CD14-positive monocyte (primary cell): ENCODE data around the gene WDR81. TPM values are rescaled to one million over a fixed set of nuclear protein-coding genes. Genes with fewer than 3 reads are reported as not detected.

ENCODE experiments used
- DNase-seq, 3 donors: peaks; one replicate each; pipeline ENCODE4 v3.0.0-alpha.2; 2011 to 2022
- H2AFZ ChIP-seq: 2 replicates; pipeline ENCODE4 v1.6.0; 2012; ENCODE audit warnings: mild to moderate bottlenecking, low read depth, low read length, inconsistent platforms; ENCODE audit not compliant: insufficient read depth, poor library complexity, severe bottlenecking
- H3K27ac ChIP-seq, 2 donors: 1 replicate in 1 of 2; 2 replicates in 1 of 2; pipeline ENCODE4 v1.5.1; 2012 to 2013; ENCODE audit warnings: low read length in 2 of 2, control low read depth in 1 of 2, inconsistent platforms in 1 of 2, low read depth in 1 of 2, mild to moderate bottlenecking in 1 of 2
- H3K27me3 ChIP-seq, 2 donors: one replicate each; pipeline versions ENCODE4 v1.6.0 to v1.6.1; 2011 to 2013; ENCODE audit warnings: low read length in 2 of 2; ENCODE audit not compliant: control insufficient read depth in 2 of 2, insufficient read depth in 2 of 2
- H3K36me3 ChIP-seq, 2 donors: replicated peaks in 1 of 2; 1 replicate in 1 of 2; 2 replicates in 1 of 2; pipeline versions ENCODE4 v1.5.1 to v1.6.1; 2012 to 2013; ENCODE audit warnings: low read length in 2 of 2, control low read depth in 1 of 2, inconsistent platforms in 1 of 2, mild to moderate bottlenecking in 1 of 2; ENCODE audit not compliant: insufficient read depth in 2 of 2, control insufficient read depth in 1 of 2
- H3K4me1 ChIP-seq, 2 donors: 1 replicate in 1 of 2; 2 replicates in 1 of 2; pipeline versions ENCODE4 v1.5.1 to v1.6.1; 2012 to 2013; ENCODE audit warnings: low read length in 2 of 2, control low read depth in 1 of 2, inconsistent platforms in 1 of 2, mild to moderate bottlenecking in 1 of 2, moderate library complexity in 1 of 2; ENCODE audit not compliant: insufficient read depth in 2 of 2, control insufficient read depth in 1 of 2
- H3K4me2 ChIP-seq: replicated peaks from 2 replicates; pipeline ENCODE3; 2012; ENCODE audit warnings: low read length, moderate library complexity, mild to moderate bottlenecking; ENCODE audit not compliant: poor library complexity, severe bottlenecking; ENCODE audit errors: extremely low read depth
- H3K4me3 ChIP-seq, 3 experiments: fragments of 200-600 bp in 1 of 3; sonication (generic) in 1 of 3; replicated peaks in 1 of 3; 1 replicate in 2 of 3; 2 replicates in 1 of 3; pipeline ENCODE4 v1.5.1; 2011 to 2013; ENCODE audit warnings: low read length in 3 of 3, mild to moderate bottlenecking in 3 of 3, control low read depth in 2 of 3, low read depth in 2 of 3, inconsistent platforms in 1 of 3, moderate library complexity in 1 of 3
- H3K79me2 ChIP-seq: 2 replicates; pipeline ENCODE4 v1.6.0; 2012; ENCODE audit warnings: mild to moderate bottlenecking, control low read depth, inconsistent platforms, low read length, moderate library complexity; ENCODE audit not compliant: insufficient read depth
- H3K9ac ChIP-seq: 2 replicates; pipeline ENCODE4 v1.6.0; 2017; ENCODE audit warnings: low read length, mild to moderate bottlenecking; ENCODE audit not compliant: insufficient read depth, poor library complexity, severe bottlenecking
- H3K9me3 ChIP-seq, 2 donors: replicated peaks in 1 of 2; 1 replicate in 1 of 2; 2 replicates in 1 of 2; pipeline versions ENCODE4 v1.5.1 to v1.6.1; 2012 to 2013; ENCODE audit warnings: low read length in 2 of 2, control low read depth in 1 of 2; ENCODE audit not compliant: control insufficient read depth in 1 of 2, insufficient read depth in 1 of 2
- H4K20me1 ChIP-seq: 2 replicates; pipeline ENCODE4 v1.6.0; 2012; ENCODE audit warnings: mild to moderate bottlenecking, low read length, control low read depth, moderate library complexity; ENCODE audit not compliant: insufficient read depth
- H3K27ac Mint-ChIP-seq, 7 donors: one replicate each; pipeline ENCODE4 v1.8.0; 2020; ENCODE audit warnings: mild to moderate bottlenecking in 7 of 7, mixed read lengths in 7 of 7, moderate library complexity in 6 of 7, inconsistent platforms in 2 of 7
- H3K27me3 Mint-ChIP-seq, 3 donors: one replicate each; pipeline ENCODE4 v1.8.0; 2021 to 2022; ENCODE audit warnings: low read depth in 3 of 3, mild to moderate bottlenecking in 3 of 3, mixed read lengths in 3 of 3, moderate library complexity in 3 of 3, inconsistent platforms in 1 of 3
- H3K36me3 Mint-ChIP-seq, 2 donors: one replicate each; pipeline ENCODE4 v1.8.0; 2020; ENCODE audit warnings: mixed read lengths in 2 of 2, inconsistent platforms in 1 of 2, mild to moderate bottlenecking in 1 of 2
- H3K4me1 Mint-ChIP-seq: one replicate; pipeline ENCODE4 v1.8.0; 2020; ENCODE audit warnings: mild to moderate bottlenecking, mixed read lengths
- H3K4me3 Mint-ChIP-seq, 2 donors: one replicate each; pipeline ENCODE4 v1.8.0; 2020; ENCODE audit warnings: mild to moderate bottlenecking in 2 of 2, mixed read lengths in 2 of 2, moderate library complexity in 1 of 2
- H3K9me3 Mint-ChIP-seq, 7 donors: one replicate each; pipeline ENCODE4 v1.8.0; 2020 to 2022; ENCODE audit warnings: mixed read lengths in 7 of 7, mild to moderate bottlenecking in 6 of 7, moderate library complexity in 6 of 7, inconsistent platforms in 2 of 7
- WGBS: methylation state at CpG from one replicate; pipeline ENCODE4 v1.1.5; 2013; ENCODE audit warnings: missing lambda C conversion rate; ENCODE audit not compliant: insufficient coverage; 5-methylcytosine and 5-hydroxymethylcytosine counted together
- intact Hi-C, 2 donors: fragments of 100-400 bp; cut with micrococcal nuclease; formaldehyde crosslinking; loops; one replicate each; pipeline versions ENCODE4 v1.15.0 to v1.15.1; 2023
- polyA plus RNA-seq, 3 donors: library from polyadenylated mRNA; depleted of rRNA in 1 of 3; unstranded in 2 of 3; stranded (reverse) in 1 of 3; fragments of 300-500 nt in 2 of 3; fragments of >200 nt in 1 of 3; fragmentation: Illumina TruSeq in 2 of 3; gene quantifications; 1 replicate in 2 of 3; 2 replicates in 1 of 3; pipeline ENCODE4 v1.2.3, GENCODE V29; 2012 to 2021
- TF ChIP-seq, protein P1 (sequence below): fragments of 200-600 bp; IDR thresholded peaks from one replicate; pipeline ENCODE4 v1.8.0; 2022; ENCODE audit warnings: antibody characterized with exemption, mild to moderate bottlenecking

Gene WDR81
- polyA plus RNA-seq, 3 donors: 6.2 to 45.4 (median 8.8) TPM

DNA sequence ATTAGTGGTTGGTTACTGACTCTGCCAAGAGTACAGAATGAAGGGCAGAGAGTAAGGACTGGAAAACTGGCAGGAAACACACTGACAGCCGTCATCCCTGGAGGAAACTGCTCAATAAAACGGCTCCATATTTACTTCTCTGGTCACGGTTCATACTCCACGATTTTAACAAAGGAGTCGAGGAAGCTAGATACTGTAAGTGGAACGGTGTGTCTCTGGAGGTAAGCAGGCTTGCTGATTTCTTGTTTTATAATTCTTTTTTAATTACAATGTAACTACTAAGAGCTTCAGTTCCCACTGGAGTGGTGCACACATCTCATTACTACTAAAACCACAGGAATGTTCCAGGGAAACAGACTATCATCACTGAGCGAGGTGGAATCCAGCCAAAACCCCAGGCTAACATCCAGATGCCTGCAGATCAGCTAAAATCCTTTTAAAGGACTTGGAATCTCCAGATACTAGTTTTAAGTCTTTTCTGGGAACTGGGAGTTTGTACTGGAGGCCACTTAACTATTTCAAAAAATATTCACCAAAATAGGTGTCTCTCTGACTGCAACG is 55.1 kb downstream of the WDR81 start:
- Mint-ChIP-seq H3K36me3 (peaks cover 43 to 57% of the 10 kb centered on the region in 2 donors), H3K9me3 (no peaks in the 10 kb centered on the region), H3K27ac (no peak overlapping the region), H3K4me3 (no peak overlapping the region), H3K27me3 (peaks cover 0 to 3% (median 1%) of the 10 kb centered on the region in 3 donors), H3K4me1 (peaks cover 28% of the 10 kb centered on the region)
- H3K9ac ChIP-seq: no peak overlapping the region
- no peaks in the 10 kb centered on the region for H4K20me1 ChIP-seq
- H3K27ac ChIP-seq: no peak overlapping the region
- H2AFZ ChIP-seq: no peak overlapping the region
- peaks cover 19 to 41% of the 10 kb centered on the region in 2 donors for H3K36me3 ChIP-seq
- TF ChIP-seq, protein P1, sequence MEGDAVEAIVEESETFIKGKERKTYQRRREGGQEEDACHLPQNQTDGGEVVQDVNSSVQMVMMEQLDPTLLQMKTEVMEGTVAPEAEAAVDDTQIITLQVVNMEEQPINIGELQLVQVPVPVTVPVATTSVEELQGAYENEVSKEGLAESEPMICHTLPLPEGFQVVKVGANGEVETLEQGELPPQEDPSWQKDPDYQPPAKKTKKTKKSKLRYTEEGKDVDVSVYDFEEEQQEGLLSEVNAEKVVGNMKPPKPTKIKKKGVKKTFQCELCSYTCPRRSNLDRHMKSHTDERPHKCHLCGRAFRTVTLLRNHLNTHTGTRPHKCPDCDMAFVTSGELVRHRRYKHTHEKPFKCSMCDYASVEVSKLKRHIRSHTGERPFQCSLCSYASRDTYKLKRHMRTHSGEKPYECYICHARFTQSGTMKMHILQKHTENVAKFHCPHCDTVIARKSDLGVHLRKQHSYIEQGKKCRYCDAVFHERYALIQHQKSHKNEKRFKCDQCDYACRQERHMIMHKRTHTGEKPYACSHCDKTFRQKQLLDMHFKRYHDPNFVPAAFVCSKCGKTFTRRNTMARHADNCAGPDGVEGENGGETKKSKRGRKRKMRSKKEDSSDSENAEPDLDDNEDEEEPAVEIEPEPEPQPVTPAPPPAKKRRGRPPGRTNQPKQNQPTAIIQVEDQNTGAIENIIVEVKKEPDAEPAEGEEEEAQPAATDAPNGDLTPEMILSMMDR: no peak
- peaks cover 27 to 29% of the 10 kb centered on the region in 2 donors for H3K4me1 ChIP-seq
- WGBS: no CpG with 5 or more reads among the region's 8 CpGs
- no peaks in the 10 kb centered on the region for H3K79me2 ChIP-seq
- no peaks in the 10 kb centered on the region for H3K27me3 ChIP-seq
- intact Hi-C loops: loop anchor here (5.0 to 10.0 kb wide), 3 partner anchors 62 to 107 kb away; no protein-coding TSS in a partner anchor
- H3K4me3 ChIP-seq: no peak overlapping the region
- H3K4me2 ChIP-seq: no peak overlapping the region
- no peaks in the 10 kb centered on the region for H3K9me3 ChIP-seq
- DNase-seq: no peak

DNA sequence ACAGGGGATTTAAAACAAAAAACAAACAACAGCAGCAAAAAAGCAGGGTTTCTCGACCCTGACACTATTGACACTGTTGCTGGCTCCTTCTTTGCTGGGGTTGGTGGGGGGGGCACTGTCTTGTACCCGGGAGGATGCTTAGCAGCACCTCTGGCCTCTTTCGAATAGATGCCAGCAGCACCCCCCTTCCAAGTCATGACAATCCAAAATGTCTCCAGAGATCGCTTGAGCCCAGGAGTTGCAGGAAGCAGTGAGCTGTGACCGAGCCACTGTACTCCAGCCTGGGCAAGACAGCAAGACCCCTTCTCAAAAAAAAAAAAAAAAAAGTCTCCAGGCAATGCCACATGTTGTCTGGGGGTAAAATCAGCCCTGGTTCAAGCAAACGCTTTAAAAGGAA is 57.7 kb downstream of the WDR81 start:
- peak overlapping the region; percentile 97 to 99 (median 98) for H3K27ac Mint-ChIP-seq
- H3K36me3 Mint-ChIP-seq: peaks cover 43 to 56% of the 10 kb centered on the region in 2 donors
- TF ChIP-seq, protein P1: no peak
- intact Hi-C loops: loop anchor here (2.0 to 10.0 kb wide), 5 partner anchors 57 to 110 kb away; partner anchors contain the start of gene WDR81 (in 1 of the 2)
- peak overlapping the region; percentile 71 to 85 for H3K4me3 Mint-ChIP-seq
- no peaks in the 10 kb centered on the region for H3K9me3 Mint-ChIP-seq
- H3K4me1 Mint-ChIP-seq: peaks cover 30% of the 10 kb centered on the region
- Histone ChIP-seq H2AFZ (peak overlapping the region; percentile 57), H3K4me2 (peak overlapping the region; percentile 71), H3K27ac (peak overlapping the region; percentile 93 to 97), H3K79me2 (no peaks in the 10 kb centered on the region), H3K27me3 (no peaks in the 10 kb centered on the region), H3K9ac (peak overlapping the region; percentile 62), H3K9me3 (no peaks in the 10 kb centered on the region), H3K4me3 (peak overlapping the region in 1 of 3 experiments; percentile 58), H3K36me3 (peaks cover 14 to 43% of the 10 kb centered on the region in 2 donors), H3K4me1 (peaks cover 27 to 29% of the 10 kb centered on the region in 2 donors), H4K20me1 (no peaks in the 10 kb centered on the region)
- 0% methylated on average over 1 of the region's 6 CpGs for WGBS
- DNase-seq: no peak
- H3K27me3 Mint-ChIP-seq: peaks cover 0 to 5% (median 1%) of the 10 kb centered on the region in 3 donors
